Measurements from ENCODE around the gene TRIO. TPM values are rescaled to one million over a fixed set of nuclear protein-coding genes. Genes with fewer than 3 reads are reported as not detected.

TRIO gene
- total and polyA plus RNA-seq, 2 experiments from 2014 or later: 18.5 to 78.2 TPM

GRCh38 chr5:14252793-14253192 is 109.7 kb downstream of the TRIO start:
- DNase-seq (ENCODE audit: low spot score): no peak
- peaks cover 99% of the 10 kb centered on the region for H3K79me2 ChIP-seq
- no peak overlapping the region for H3K4me2 ChIP-seq
- peaks cover 61% of the 10 kb centered on the region for H4K20me1 ChIP-seq (ENCODE audit: insufficient read depth, poor library complexity, severe bottlenecking)
- no peaks in the 10 kb centered on the region for H3K36me3 ChIP-seq (replicated peaks; ENCODE audit: insufficient read depth, low read depth)
- peaks cover 5% of the 10 kb centered on the region for H3K9me3 ChIP-seq (ENCODE audit: low read depth)
- no peak overlapping the region for H3K4me3 ChIP-seq
- H3K9me2 ChIP-seq (replicated peaks; ENCODE audit: insufficient read depth): no peaks in the 10 kb centered on the region
- no peak for TF ChIP-seq EZH2phosphoT487 (IDR thresholded peaks at IDR 0.05; ENCODE audit: low read depth, severe bottlenecking, unreplicated experiment)
- TF ChIP-seq EZH2 (IDR thresholded peaks at IDR 0.05; ENCODE audit: borderline replicate concordance): no peak
- no peak for TF ChIP-seq CTCF (IDR thresholded peaks at IDR 0.05; ENCODE audit: poor library complexity)
- H2AFZ ChIP-seq: no peak overlapping the region
- 97% methylated on average over 4 of the region's 4 CpGs for WGBS (ENCODE audit: low lambda C conversion rate, missing lambda C conversion rate)
- H3K27me3 ChIP-seq: no peaks in the 10 kb centered on the region
- H3K4me1 ChIP-seq (ENCODE audit: insufficient read depth): no peaks in the 10 kb centered on the region
- H3K27ac ChIP-seq: no peak overlapping the region

GRCh38 chr5:14254686-14255085 is 111.5 kb downstream of the TRIO start:
- no peak overlapping the region for H3K27ac ChIP-seq
- no peak for TF ChIP-seq EZH2phosphoT487 (IDR thresholded peaks at IDR 0.05; ENCODE audit: low read depth, severe bottlenecking, unreplicated experiment)
- no peak for TF ChIP-seq EZH2 (IDR thresholded peaks at IDR 0.05; ENCODE audit: borderline replicate concordance)
- TF ChIP-seq CTCF (IDR thresholded peaks at IDR 0.05; ENCODE audit: poor library complexity): no peak
- no peak for DNase-seq (ENCODE audit: low spot score)
- H3K4me1 ChIP-seq (ENCODE audit: insufficient read depth): no peaks in the 10 kb centered on the region
- H3K4me2 ChIP-seq: no peak overlapping the region
- WGBS (ENCODE audit: low lambda C conversion rate, missing lambda C conversion rate): 98% methylated on average over 2 of the region's 2 CpGs
- no peaks in the 10 kb centered on the region for H3K9me2 ChIP-seq (replicated peaks; ENCODE audit: insufficient read depth)
- H3K4me3 ChIP-seq: no peak overlapping the region
- H3K9me3 ChIP-seq (ENCODE audit: low read depth): peaks cover 5% of the 10 kb centered on the region
- H3K27me3 ChIP-seq: no peaks in the 10 kb centered on the region
- H2AFZ ChIP-seq: no peak overlapping the region
- peaks cover 65% of the 10 kb centered on the region for H4K20me1 ChIP-seq (ENCODE audit: insufficient read depth, poor library complexity, severe bottlenecking)
- no peaks in the 10 kb centered on the region for H3K36me3 ChIP-seq (replicated peaks; ENCODE audit: insufficient read depth, low read depth)
- peaks cover 99% of the 10 kb centered on the region for H3K79me2 ChIP-seq

GRCh38 chr5:14256026-14256690 is 113.0 kb downstream of the TRIO start:
- H3K27ac ChIP-seq: no peak overlapping the region
- H3K27me3 ChIP-seq: no peaks in the 10 kb centered on the region
- H3K9me3 ChIP-seq (ENCODE audit: low read depth): peaks cover 5% of the 10 kb centered on the region
- no peaks in the 10 kb centered on the region for H3K36me3 ChIP-seq (replicated peaks; ENCODE audit: insufficient read depth, low read depth)
- H3K4me1 ChIP-seq (ENCODE audit: insufficient read depth): peaks cover 4% of the 10 kb centered on the region
- no peaks in the 10 kb centered on the region for H3K9me2 ChIP-seq (replicated peaks; ENCODE audit: insufficient read depth)
- no peak overlapping the region for H3K4me2 ChIP-seq
- H3K4me3 ChIP-seq: no peak overlapping the region
- no peak for DNase-seq (ENCODE audit: low spot score)
- H3K79me2 ChIP-seq: peaks cover 100% of the 10 kb centered on the region
- H2AFZ ChIP-seq: no peak overlapping the region
- no peak for TF ChIP-seq EZH2 (IDR thresholded peaks at IDR 0.05; ENCODE audit: borderline replicate concordance)
- no peak for TF ChIP-seq CTCF (IDR thresholded peaks at IDR 0.05; ENCODE audit: poor library complexity)
- TF ChIP-seq EZH2phosphoT487 (IDR thresholded peaks at IDR 0.05; ENCODE audit: low read depth, severe bottlenecking, unreplicated experiment): no peak
- WGBS (ENCODE audit: low lambda C conversion rate, missing lambda C conversion rate): 87% methylated on average over 5 of the region's 5 CpGs
- peaks cover 56% of the 10 kb centered on the region for H4K20me1 ChIP-seq (ENCODE audit: insufficient read depth, poor library complexity, severe bottlenecking)
